Breast epithelium (tissue), 3 donors: Measurements from ENCODE around the gene CSMD2.

ENCODE experiments used
- CTCF ChIP-seq, 3 donors: fragments of 450-650 bp; IDR thresholded peaks; one replicate each; pipeline ENCODE4 v1.5.1; 2016 to 2017; ENCODE audit warnings: antibody characterized with exemption in 3 of 3, mild to moderate bottlenecking in 3 of 3, moderate library complexity in 3 of 3
- POLR2A ChIP-seq: fragments of 450-650 bp; IDR thresholded peaks from one replicate; pipeline ENCODE4 v1.6.1; 2016; ENCODE audit warnings: antibody characterized with exemption, mild to moderate bottlenecking, moderate library complexity

GRCh38 chr1:33880305-33880704 lies 284.7 kb downstream of the CSMD2 start:
- TF ChIP-seq CTCF (IDR thresholded peaks at IDR 0.05) (no peak), POLR2A (no peak)
